HTERT RPE-1 (cell line): ENCODE data around the gene METTL4.
"Not testable (repeated sequence)": the region's sequence is repeated elsewhere in the genome, so short reads cannot be mapped to it uniquely, and the experiment has no call there.

Experiments used
- in situ Hi-C: fragments of 300-500 bp; cut with MboI; formaldehyde crosslinking; loops from 4 replicates; pipeline ENCODE4 v1.14.3; 2020; ENCODE audit warnings: low sequenced_read_pairs

METTL4 gene

GRCh38 chr18:2524794-2525198 lies 46.5 kb downstream of the METTL4 start:
- in situ Hi-C loops: not testable (repeated sequence)

DNA sequence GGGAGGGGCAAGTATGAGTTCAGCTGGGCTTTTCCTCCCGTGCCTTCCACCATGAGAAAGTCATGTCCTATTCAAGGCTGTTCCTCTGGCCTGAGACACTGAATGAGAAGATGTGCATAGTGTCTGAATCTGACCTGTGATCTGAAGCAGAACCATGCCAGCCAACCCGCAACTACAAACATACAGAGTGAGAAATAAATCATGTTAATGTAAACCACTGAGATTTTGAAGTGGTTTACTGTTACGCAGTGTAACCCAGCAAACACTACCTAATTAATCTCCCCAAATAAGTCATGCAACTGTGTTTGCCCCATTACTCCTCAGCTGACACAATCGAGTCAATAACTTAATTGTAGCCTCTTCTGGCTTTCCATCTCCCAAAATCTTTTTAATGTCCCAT lies 49.2 kb downstream of the METTL4 start:
- in situ Hi-C loops: no loop called here

DNA sequence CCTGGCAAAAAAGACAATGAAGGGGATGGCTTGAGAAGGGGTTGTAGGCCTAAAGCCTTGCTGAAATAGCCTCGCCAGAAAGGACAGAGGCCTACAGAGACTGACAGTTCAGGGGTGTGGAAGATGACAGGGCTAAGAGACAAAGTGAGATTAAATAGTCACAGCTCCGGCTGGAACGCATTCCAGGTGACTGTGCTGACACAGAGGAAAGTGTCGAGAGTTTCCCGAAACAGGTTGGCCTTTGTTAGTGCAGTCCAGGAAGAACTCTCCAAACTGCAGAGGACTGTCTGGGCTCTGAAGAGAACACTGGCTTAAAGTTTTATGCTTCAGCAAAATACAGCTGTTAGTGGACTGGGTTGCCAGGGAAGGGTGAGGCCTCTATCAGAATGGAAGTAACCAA lies 52.8 kb downstream of the METTL4 start:
- in situ Hi-C loops: no loop called here

GRCh38 chr18:2515908-2516625 lies 55.2 kb downstream of the METTL4 start:
- in situ Hi-C loops: no loop called here

DNA sequence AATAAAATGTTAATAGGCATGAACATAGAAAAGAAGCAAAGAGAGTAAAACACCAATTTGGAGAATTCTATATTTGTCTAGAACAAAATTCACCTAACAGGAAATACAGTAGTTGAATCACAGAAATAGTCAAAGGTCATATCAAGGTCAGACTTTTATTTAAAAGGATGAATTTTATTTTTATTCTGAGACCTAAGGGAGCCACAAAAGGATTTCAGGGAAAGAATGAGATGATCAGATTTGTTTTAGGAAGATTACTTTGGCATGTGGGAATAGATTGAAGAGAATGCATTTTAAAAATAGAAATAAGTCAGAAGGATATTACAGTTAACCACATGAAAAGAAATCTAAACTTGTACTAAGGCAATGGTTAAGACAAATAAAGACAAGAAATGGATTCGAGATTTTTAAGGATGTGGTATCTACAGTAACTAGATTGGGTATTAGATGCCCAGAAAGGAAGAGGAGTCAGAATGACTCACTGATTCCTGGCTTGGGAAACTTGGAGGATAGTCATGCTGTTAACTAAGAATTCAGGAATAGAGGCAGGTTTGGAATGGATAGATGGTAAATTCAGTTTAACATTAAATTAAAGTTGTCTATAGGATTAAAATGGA lies 56.0 kb downstream of the METTL4 start:
- in situ Hi-C loops: no loop called here

GRCh38 chr18:2513616-2514015 lies 57.7 kb downstream of the METTL4 start:
- in situ Hi-C loops: no loop called here

- in situ Hi-C loops: no loop called here
Measured at GRCh38 chr18:2512059-2512458, 59.2 kb downstream of the METTL4 start.

GRCh38 chr18:2511451-2511850 lies 59.9 kb downstream of the METTL4 start:
- in situ Hi-C loops: no loop called here

DNA sequence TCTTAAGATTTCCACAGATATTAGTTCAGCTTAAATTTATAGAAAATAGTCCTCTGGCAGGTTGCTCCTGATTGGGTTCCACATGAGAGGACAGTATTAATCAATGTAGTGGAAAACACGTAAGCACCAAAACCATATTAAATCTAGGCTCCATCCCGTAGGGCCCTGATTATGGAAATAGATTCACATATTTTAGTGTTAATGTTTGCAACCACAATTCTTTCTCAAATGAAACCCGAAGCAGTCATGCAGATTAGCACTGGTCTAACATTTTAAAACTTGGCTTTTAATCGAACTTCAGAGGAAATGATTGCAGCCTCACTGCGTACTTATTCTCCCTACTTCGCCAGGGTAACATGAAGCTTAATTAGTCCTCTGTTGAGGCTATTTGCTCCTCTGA lies 60.9 kb downstream of the METTL4 start:
- in situ Hi-C loops: no loop called here

GRCh38 chr18:2508678-2509077 lies 62.6 kb downstream of the METTL4 start:
- in situ Hi-C loops: no loop called here

DNA sequence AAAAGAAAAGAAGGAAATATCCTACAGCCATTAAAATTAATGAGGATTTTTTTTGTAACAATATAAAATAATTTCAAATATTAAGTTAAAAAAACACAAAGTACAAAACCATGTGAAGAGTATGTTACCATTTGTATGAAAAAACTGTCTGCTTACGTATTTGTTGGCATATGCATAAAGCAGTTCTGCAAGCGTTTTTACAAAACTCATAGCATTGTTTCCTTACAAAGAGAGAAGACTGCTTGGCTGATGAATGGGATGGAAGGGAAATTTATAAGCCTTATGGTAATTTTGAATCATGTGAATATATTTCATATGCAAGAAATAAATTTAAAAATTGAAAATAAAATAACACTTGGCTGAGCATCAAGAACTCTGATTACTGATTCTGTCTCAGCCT lies 63.1 kb downstream of the METTL4 start:
- in situ Hi-C loops: no loop called here

- in situ Hi-C loops: no loop called here
Measured at GRCh38 chr18:2504642-2505041, 66.7 kb downstream of the METTL4 start.

DNA sequence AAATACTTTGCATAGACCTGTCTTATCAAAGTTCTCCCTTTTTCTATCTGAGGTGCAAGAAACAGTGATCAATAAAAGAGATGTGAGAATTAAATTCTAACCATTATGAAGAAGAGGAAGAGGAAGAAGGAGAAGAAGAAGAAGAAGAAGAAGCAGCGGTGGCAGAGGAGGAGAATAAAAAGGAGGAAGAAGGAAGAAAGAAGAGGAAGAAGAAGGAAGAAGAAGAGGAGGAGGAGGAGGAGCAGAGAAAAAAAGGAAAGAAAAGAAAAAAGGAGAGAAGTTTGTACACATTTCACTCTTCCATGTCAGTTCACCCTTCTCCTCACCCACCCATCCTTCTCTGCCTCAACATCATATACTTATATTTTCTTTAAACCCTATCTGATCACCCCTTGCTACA lies 68.4 kb downstream of the METTL4 start:
- in situ Hi-C loops: no loop called here

GRCh38 chr18:2502394-2502793 lies 68.9 kb downstream of the METTL4 start:
- in situ Hi-C loops: no loop called here

GRCh38 chr18:2497797-2498196 lies 73.5 kb downstream of the METTL4 start:
- in situ Hi-C loops: no loop called here

DNA sequence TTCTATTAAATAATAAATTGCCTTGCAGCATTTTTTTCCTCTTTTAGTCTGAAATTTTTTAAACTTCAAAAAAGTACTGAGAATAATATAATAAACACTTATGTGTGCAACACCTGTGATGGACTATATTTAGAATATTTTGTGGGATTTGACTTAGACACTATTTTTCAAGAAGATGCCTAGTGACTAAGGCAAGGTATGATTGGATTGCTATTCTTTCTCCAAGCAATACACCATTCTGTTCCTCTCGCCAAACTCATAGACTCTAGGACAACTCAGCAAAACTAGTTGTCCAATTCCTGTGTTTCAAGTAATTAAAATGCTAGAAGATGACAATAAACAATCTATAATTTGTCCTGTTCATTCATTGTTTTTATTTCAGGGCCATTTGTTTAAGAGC lies 75.9 kb downstream of the METTL4 start:
- in situ Hi-C loops: no loop called here

DNA sequence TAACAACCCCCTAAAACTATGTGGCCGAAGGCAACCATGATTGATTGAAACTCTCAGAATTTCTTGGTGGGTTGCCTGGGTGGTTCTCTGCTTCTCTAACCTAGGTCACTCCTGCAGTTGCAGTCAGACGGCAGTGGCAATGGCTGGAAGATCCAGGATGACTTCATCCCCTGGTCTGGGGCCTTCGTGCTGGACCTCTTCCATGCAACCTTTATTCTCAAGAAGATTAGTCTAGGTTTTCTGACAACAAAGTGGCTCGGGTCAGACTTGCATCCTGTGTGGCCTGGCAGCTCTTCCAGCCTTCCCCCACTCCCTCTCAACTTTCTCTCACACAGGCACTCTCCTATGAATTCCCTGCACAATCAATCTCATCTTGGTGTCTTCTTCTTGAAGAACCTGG lies 76.4 kb downstream of the METTL4 start:
- in situ Hi-C loops: no loop called here
